ENCODE results near the gene OR4F6.

Gene OR4F6

DNA sequence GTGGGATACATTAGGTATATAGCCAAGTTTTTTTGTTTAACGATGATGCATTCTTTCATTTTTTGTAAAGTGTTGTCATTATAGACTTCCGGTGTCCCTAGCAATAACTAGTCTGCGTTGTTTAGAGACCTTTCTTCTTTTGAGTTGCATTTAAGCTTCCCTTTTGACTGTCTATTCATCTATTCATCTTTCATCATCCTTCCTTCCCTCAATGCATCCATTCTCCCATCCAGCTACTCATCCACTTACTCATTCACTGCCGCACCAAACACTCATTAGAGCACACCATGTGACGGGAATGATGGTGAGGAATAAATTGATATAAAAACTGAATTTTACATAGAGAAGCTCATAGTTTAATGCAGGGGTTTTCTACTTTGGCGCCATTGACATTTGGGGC is 41.6 kb downstream of the OR4F6 start:
- TF ChIP-seq, protein P1, sequence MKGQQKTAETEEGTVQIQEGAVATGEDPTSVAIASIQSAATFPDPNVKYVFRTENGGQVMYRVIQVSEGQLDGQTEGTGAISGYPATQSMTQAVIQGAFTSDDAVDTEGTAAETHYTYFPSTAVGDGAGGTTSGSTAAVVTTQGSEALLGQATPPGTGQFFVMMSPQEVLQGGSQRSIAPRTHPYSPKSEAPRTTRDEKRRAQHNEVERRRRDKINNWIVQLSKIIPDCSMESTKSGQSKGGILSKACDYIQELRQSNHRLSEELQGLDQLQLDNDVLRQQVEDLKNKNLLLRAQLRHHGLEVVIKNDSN (IDR thresholded peaks at IDR 0.05) = no peak
- no peak for TF ChIP-seq TAF1 (IDR thresholded peaks at IDR 0.05; ENCODE audit: low read depth)

DNA sequence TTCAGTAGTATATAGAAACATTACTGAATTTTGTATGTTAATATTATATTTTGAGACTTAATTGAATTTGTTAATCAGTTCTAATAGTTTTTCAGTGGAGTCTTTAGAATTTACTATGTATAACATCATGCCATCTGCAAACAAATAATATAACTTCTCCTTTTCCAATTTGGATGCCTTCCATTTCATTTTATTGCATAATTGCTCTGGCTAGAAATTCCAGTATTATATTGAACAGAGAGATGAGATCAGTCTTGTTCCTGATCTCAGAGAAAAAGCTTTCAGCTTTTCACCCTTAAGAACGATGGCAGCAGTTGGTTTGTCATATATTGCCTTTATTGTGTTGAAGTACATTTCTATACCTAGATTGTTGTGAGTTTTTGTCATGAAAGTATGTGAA is 49.0 kb downstream of the OR4F6 start:
- TF ChIP-seq EGR1 (IDR thresholded peaks at IDR 0.05) = no peak
- TF ChIP-seq YY1 (IDR thresholded peaks at IDR 0.05; ENCODE audit: low read depth) = no peak
- TF ChIP-seq, protein P1 (IDR thresholded peaks at IDR 0.05) = no peak

Data from Ishikawa (cell line).